ENCODE measurements around the gene TRAPPC12.

TRAPPC12 gene

DNA sequence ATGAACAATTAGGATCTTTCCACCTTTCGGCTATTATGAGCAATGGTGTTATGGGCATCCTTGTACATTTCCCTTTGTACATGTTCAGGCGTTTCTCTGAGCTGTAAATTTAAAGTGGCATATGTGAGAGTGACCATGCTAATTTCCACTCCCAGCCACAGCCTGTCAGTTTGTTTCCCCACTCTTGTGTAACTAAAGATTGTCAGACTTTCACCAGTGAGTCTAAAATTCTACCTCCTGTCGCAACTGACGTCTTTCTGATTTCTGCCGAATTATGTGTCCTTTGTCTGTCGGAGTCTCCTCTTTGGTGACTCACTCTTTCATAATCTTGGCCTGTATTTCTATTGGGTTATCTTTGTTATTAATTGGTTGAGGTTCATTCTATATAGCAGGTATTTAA, 50.7 kb downstream of the TRAPPC12 start:
- DNase-seq (ENCODE audit: low read depth, low spot score): no peak
- in situ Hi-C loops (cut with HindIII; ENCODE audit: low sequenced_read_pairs): no loop called here
- TF ChIP-seq, protein P1, sequence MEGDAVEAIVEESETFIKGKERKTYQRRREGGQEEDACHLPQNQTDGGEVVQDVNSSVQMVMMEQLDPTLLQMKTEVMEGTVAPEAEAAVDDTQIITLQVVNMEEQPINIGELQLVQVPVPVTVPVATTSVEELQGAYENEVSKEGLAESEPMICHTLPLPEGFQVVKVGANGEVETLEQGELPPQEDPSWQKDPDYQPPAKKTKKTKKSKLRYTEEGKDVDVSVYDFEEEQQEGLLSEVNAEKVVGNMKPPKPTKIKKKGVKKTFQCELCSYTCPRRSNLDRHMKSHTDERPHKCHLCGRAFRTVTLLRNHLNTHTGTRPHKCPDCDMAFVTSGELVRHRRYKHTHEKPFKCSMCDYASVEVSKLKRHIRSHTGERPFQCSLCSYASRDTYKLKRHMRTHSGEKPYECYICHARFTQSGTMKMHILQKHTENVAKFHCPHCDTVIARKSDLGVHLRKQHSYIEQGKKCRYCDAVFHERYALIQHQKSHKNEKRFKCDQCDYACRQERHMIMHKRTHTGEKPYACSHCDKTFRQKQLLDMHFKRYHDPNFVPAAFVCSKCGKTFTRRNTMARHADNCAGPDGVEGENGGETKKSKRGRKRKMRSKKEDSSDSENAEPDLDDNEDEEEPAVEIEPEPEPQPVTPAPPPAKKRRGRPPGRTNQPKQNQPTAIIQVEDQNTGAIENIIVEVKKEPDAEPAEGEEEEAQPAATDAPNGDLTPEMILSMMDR (IDR thresholded peaks at IDR 0.05; ENCODE audit: low read depth, low read length): no peak
- no peak overlapping the region for H3K4me3 ChIP-seq (ENCODE audit: low read depth, low read length)

DNA sequence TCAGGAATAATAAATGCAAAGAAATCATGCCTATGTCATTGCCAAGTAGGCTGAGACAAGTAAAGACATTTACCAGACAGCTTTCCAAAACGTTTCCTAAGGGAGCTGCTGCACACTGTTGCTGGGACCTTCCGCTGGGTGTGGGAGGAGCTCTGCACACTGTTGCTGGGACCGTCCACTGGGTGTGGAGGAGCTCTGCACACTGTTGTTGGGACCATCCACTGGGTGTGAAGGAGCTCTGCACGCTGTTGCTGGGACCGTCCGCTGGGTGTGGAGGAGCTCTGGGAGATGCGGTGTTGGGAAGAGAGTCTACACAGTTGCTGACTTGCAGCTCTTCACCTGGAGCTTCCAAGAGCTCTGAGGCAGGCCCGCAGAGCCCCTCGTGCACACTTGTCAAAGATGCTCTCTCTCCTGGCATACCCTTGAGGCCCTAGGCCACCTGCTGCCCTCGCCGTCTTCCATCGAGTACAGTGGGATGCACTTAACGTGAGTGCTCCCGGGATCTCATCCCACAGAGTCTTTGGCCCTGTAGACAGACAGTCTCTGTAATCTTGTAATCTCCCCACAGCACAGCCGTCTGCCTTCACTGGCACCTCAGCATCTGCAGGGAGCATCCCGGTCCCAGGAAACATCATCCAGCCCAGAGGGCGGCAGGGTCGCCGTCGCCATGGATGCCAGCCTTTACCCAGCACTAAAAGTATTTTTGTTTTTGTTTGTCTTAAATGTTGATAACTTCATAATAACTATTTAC, 51.4 kb downstream of the TRAPPC12 start:
- TF ChIP-seq, protein P1 (IDR thresholded peaks at IDR 0.05; ENCODE audit: low read depth, low read length): no peak
- in situ Hi-C loops (cut with HindIII; ENCODE audit: low sequenced_read_pairs): no loop called here
- DNase-seq (ENCODE audit: low read depth, low spot score): no peak
- H3K4me3 ChIP-seq (ENCODE audit: low read depth, low read length): no peak overlapping the region

DNA sequence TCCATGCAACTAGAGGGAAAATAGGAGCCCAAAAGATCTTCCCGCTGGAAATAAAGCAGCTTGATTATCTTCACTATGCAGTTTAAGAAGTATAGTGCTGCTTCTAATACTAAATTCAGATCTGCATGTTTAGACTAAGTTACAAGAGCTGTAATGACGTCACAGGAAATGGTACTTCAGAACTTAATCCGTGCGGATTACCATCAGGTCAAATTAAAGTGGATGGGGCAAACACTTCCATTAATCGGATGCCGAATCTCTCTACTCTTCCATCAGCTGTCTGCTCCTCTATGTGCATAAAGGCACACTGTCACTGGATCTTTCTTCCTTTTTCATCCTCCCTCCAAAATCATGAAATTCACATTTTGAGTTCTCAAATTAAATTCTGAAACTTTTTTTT, 52.6 kb downstream of the TRAPPC12 start:
- TF ChIP-seq, protein P1 (IDR thresholded peaks at IDR 0.05; ENCODE audit: low read depth, low read length): no peak
- DNase-seq (ENCODE audit: low read depth, low spot score): no peak
- H3K4me3 ChIP-seq (ENCODE audit: low read depth, low read length): no peak overlapping the region
- in situ Hi-C loops (cut with HindIII; ENCODE audit: low sequenced_read_pairs): no loop called here

DNA sequence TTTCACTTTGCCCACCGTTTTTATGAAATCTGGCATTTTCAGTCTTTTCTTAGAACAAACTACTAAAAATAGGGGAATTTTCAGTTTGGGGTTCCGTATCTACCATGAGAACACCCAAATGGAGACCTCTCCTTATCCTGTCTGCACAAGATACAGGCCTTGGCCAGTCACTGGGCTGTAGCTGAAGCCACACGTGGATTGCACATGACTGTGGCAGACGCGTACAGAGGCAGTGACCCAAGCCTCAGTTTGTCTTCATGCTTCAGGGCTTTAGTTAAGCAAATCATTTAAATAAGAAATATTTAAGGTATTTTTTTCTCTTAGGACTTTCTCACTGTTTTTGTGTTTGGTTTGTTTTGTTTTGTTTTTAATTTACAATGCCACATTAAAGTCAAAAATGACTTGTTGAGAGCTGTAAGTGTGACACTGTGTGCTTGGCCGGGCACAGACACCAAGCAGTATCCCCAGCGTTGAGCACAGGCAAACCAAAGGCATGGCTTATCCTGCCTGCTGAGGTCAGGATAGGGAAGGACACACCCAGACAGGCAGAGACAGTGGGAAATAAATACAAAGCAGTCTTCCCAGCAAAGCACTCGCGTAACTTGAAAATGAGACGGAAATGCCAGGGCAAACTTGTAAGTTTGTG, 53.3 kb downstream of the TRAPPC12 start:
- TF ChIP-seq, protein P1 (IDR thresholded peaks at IDR 0.05; ENCODE audit: low read depth, low read length): no peak
- no peak for DNase-seq (ENCODE audit: low read depth, low spot score)
- no peak overlapping the region for H3K4me3 ChIP-seq (ENCODE audit: low read depth, low read length)
- in situ Hi-C loops (cut with HindIII; ENCODE audit: low sequenced_read_pairs): no loop called here

- in situ Hi-C loops (cut with HindIII; ENCODE audit: low sequenced_read_pairs): no loop called here
- TF ChIP-seq, protein P1 (IDR thresholded peaks at IDR 0.05; ENCODE audit: low read depth, low read length): no peak
- H3K4me3 ChIP-seq (ENCODE audit: low read depth, low read length): no peak overlapping the region
- no peak for DNase-seq (ENCODE audit: low read depth, low spot score)
Measured at GRCh38 chr2:3433339-3433699, 53.8 kb downstream of the TRAPPC12 start.

- TF ChIP-seq, protein P1 (IDR thresholded peaks at IDR 0.05; ENCODE audit: low read depth, low read length): no peak
- H3K4me3 ChIP-seq (ENCODE audit: low read depth, low read length): no peak overlapping the region
- no peak for DNase-seq (ENCODE audit: low read depth, low spot score)
- in situ Hi-C loops (cut with HindIII; ENCODE audit: low sequenced_read_pairs): no loop called here
Measured at GRCh38 chr2:3433776-3434400, 54.4 kb downstream of the TRAPPC12 start.

All from astrocyte of the spinal cord (primary cell).